Skeletal muscle tissue (tissue), 4 donors: ENCODE data around the gene CD28. TPM values are rescaled to one million over a fixed set of nuclear protein-coding genes. Genes with fewer than 3 reads are reported as not detected.

Source experiments
- H3K27ac ChIP-seq: one replicate; pipeline ENCODE4 v1.7.0; 2013; ENCODE audit warnings: mild to moderate bottlenecking, low read depth, low read length, inconsistent platforms
- H3K27me3 ChIP-seq, 3 donors: one replicate each; pipeline ENCODE4 v1.7.0; 2013; ENCODE audit warnings: low read length in 3 of 3; ENCODE audit not compliant: control insufficient read depth in 3 of 3, insufficient read depth in 3 of 3
- H3K36me3 ChIP-seq, 3 donors: one replicate each; pipeline ENCODE4 v1.7.0; 2013; ENCODE audit warnings: low read length in 3 of 3; ENCODE audit not compliant: control insufficient read depth in 3 of 3, insufficient read depth in 3 of 3
- H3K4me1 ChIP-seq, 3 donors: one replicate each; pipeline ENCODE4 v1.7.0; 2013; ENCODE audit warnings: low read length in 3 of 3, mild to moderate bottlenecking in 3 of 3; ENCODE audit not compliant: control insufficient read depth in 3 of 3, insufficient read depth in 3 of 3
- H3K4me3 ChIP-seq, 3 donors: one replicate each; pipeline ENCODE4 v1.7.0; 2013; ENCODE audit warnings: low read length in 3 of 3
- H3K9ac ChIP-seq, 3 donors: one replicate each; pipeline ENCODE4 v1.7.0; 2013; ENCODE audit warnings: low read length in 3 of 3, mild to moderate bottlenecking in 3 of 3, moderate library complexity in 2 of 3, low read depth in 1 of 3
- H3K9me3 ChIP-seq, 3 donors: one replicate each; pipeline ENCODE4 v1.7.0; 2013; ENCODE audit warnings: low read length in 3 of 3; ENCODE audit not compliant: control insufficient read depth in 3 of 3
- total RNA-seq: library from RNA; depleted of rRNA; stranded (reverse); fragments of >200 nt; gene quantifications from one replicate; pipeline ENCODE4 v1.2.3, GENCODE V29; 2014
- donor health status: Osteomylitis.

Gene CD28
- total RNA-seq, 1 donor from 2014 or later: 4.2 TPM

DNA sequence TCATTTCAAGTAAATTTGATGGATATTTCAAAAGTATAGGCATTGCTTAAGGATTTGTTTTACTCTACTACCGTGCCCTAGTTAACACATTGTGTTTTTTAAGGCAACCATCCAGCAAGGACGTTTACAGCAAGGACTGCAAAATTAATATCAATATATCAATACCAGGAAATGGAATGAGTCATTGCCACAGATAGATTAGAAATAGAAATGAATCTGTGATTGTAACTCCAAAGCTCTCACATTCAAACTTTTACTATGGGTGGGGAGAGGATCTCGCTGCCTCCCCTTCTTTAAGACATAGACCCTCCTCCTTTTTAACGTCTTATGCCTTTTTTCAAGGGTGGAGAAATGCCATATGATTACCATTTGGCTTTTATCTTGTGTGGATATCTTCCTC, 3.8 kb downstream of the CD28 start:
- no peak overlapping the region for H3K9ac ChIP-seq
- no peak overlapping the region for H3K4me3 ChIP-seq
- H3K9me3 ChIP-seq: no peaks in the 10 kb centered on the region
- no peaks in the 10 kb centered on the region for H3K4me1 ChIP-seq
- no peak overlapping the region for H3K27ac ChIP-seq
- H3K27me3 ChIP-seq: no peaks in the 10 kb centered on the region
- H3K36me3 ChIP-seq: no peaks in the 10 kb centered on the region

DNA sequence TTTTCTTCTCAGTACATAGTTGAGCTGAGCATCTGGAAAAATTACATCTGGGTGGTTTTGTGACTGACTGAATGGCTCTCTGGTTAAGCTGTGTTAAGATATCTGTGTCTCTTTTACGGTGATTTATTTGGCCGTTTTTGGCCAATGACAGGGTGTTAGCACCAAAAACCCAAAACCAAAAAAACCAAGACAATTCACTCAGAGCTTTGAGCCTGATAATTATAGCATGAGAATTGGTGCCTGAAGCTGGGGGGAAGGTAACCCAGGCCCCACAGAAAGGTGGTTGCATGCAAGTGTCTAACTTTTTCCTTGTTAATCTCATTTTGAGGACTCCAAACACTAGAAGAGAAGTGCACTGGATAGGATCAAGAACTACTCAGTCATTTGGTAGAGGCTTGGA, 4.5 kb downstream of the CD28 start:
- H3K4me3 ChIP-seq: no peak overlapping the region

DNA sequence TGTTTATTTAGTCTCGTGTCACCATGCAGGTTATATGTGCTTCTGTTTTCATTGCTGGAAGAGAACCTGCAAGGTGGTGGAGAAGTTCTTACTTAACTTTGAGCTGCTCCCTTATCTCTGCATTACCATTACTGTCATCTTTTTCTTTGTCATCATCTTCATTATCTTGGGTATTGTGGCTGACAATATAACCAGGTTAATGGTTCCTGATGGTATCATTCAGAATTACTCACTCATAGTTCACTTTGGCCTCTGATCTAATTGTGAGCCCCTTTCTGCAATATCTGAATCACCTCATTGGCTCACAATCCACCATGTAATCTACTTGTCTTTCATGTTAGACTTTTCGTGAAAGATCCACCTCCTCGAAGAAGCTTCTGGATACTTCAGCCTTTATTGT, 5.0 kb downstream of the CD28 start:
- H3K36me3 ChIP-seq: no peaks in the 10 kb centered on the region
- no peaks in the 10 kb centered on the region for H3K4me1 ChIP-seq
- H3K27ac ChIP-seq: no peak overlapping the region
- H3K9ac ChIP-seq: no peak overlapping the region
- no peaks in the 10 kb centered on the region for H3K27me3 ChIP-seq
- H3K4me3 ChIP-seq: no peak overlapping the region
- H3K9me3 ChIP-seq: no peaks in the 10 kb centered on the region

More for the DNA sequence above, 4.5 kb downstream of the CD28 start:
- no peaks in the 10 kb centered on the region for H3K36me3 ChIP-seq
- H3K4me1 ChIP-seq: no peaks in the 10 kb centered on the region
- no peaks in the 10 kb centered on the region for H3K27me3 ChIP-seq
- H3K27ac ChIP-seq: no peak overlapping the region
- no peak overlapping the region for H3K9ac ChIP-seq
- no peaks in the 10 kb centered on the region for H3K9me3 ChIP-seq

DNA sequence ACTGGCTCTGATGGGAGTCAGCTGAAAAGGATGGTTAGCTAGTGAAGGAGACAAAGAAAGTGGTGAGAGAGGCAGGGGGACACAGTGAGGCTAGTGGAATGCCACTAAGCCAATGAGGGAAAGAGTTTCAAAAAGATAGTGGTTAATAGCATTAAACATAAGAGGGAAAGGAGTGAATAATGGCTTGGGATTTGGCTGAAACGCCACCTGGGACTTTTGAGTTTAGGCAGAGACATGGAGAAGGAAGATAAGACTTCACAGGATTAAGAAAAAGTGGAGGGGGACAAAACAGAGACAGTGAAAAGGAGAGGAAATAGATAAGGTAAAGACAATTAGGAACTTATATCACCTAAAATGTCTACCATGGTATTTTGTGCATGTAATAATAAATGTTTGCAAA, 6.9 kb downstream of the CD28 start:
- no peak overlapping the region for H3K27ac ChIP-seq
- no peak overlapping the region for H3K9ac ChIP-seq
- no peak overlapping the region for H3K4me3 ChIP-seq
- H3K36me3 ChIP-seq: no peaks in the 10 kb centered on the region
- no peaks in the 10 kb centered on the region for H3K9me3 ChIP-seq
- no peaks in the 10 kb centered on the region for H3K27me3 ChIP-seq
- H3K4me1 ChIP-seq: no peaks in the 10 kb centered on the region

DNA sequence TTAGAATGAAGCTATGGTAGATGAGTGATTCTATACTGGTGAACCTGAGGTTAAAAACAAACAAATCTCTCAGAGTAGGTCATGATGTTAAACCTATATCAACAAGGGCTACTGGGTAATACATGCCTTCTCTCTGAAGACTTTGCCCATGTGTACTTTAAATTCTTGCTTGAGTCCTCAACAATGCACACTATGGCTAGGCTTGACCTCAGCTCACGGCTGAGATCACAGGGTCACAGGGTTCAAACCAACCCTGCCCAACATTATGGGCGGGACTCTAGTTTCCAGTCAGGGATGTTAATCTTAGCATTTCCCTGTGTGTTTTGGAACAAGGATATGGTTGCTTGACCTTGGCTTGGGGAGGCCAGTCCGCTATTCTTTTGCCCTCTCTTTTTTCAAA, 7.7 kb downstream of the CD28 start:
- no peaks in the 10 kb centered on the region for H3K36me3 ChIP-seq
- H3K27me3 ChIP-seq: no peaks in the 10 kb centered on the region
- H3K9ac ChIP-seq: no peak overlapping the region
- no peaks in the 10 kb centered on the region for H3K9me3 ChIP-seq
- H3K27ac ChIP-seq: no peak overlapping the region
- H3K4me3 ChIP-seq: no peak overlapping the region
- H3K4me1 ChIP-seq: no peaks in the 10 kb centered on the region

DNA sequence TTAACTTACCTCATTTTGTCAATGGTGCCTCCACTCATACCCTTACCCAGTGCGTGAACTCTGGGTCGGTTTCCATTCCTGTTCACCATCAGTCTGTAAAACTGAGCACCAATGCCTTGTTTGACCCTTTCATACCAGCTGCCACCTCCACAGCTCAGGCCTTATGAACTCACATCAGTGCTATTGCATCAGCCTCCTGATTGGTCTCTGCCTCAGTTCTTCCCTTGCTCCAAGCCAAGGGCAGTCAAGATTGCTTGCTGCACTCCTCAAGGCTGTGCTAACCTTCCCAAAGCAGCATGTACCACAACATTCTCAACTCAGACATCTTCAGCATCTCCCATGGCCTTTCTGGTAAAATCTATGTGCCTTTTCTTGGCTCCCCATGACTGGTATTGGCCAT, 9.3 kb downstream of the CD28 start:
- no peak overlapping the region for H3K4me3 ChIP-seq
- H3K27ac ChIP-seq: no peak overlapping the region
- H3K36me3 ChIP-seq: no peaks in the 10 kb centered on the region
- H3K9ac ChIP-seq: no peak overlapping the region
- H3K27me3 ChIP-seq: no peaks in the 10 kb centered on the region
- H3K4me1 ChIP-seq: no peaks in the 10 kb centered on the region
- no peaks in the 10 kb centered on the region for H3K9me3 ChIP-seq

DNA sequence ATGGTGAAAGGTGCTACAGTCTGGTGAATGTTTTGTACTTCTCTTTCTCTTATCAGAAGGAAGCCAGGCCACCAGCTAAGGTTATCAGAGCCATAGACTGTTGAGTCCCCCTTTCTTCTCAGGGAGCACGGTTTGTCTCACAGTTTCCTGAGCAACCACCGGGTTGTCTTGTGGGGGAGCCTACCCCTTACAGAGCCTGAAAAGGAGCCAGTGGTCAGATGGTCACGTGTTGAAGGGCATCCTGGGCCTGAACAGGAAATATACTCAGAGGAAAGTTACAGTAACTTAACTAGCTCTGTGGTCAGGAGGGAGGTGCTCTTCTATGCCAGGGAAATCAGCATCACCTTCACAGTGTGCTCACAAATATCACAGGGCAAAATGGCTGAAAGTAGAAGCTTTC, 11.6 kb downstream of the CD28 start:
- H3K27me3 ChIP-seq: no peaks in the 10 kb centered on the region
- H3K36me3 ChIP-seq: no peaks in the 10 kb centered on the region
- H3K27ac ChIP-seq: no peak overlapping the region

DNA sequence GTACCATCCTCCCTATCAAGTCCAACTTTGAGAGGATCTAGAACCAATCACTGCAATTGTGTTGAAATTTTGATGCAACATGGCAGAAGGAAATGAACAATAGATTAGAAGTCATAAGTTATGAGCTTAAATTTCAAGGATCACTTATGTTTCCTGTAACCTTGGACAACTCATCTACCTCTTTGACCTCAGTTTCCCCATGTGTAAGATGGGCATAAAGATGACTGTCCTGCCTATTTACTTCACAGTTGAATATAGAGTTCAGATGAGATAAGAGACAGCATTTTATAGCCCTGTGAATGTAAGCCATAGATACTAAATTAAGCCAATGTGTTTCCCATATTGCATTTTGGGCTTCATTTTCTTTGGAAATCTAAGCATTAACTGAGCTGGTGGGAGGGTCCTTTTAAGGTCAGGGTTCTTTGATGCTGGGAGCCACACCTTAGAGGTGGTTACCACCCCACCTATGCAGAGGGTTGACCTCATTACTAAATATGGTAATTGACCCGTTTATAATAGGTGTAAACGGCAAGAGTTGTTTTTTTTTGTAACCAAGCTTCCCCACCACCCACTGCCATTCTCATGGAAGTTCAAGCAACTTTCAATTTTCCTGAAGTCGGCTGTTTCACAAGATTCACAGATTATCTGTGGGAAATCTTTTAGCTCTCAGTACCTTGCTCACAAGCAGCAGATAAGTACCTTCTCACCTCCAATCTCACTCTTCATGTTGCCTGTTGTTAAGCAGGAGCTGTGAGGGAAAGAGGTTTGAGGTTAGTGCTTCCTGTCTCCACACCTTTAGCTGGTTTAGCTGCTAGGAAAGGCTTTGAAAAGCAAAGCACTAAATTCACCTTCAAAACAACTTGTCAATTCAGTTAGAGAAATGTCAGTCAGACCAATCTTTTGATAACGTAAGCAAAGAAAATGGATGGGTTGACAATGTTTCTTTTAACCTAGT, 13.3 kb downstream of the CD28 start:
- H3K9ac ChIP-seq: no peak overlapping the region
- H3K4me3 ChIP-seq: no peak overlapping the region
- H3K36me3 ChIP-seq: no peaks in the 10 kb centered on the region
- H3K4me1 ChIP-seq: peaks cover 0 to 4% (median 3%) of the 10 kb centered on the region in 3 donors
- no peaks in the 10 kb centered on the region for H3K27me3 ChIP-seq
- H3K27ac ChIP-seq: no peak overlapping the region
- H3K9me3 ChIP-seq: no peaks in the 10 kb centered on the region

More for the DNA sequence above, 11.6 kb downstream of the CD28 start:
- H3K9me3 ChIP-seq: no peaks in the 10 kb centered on the region
- no peak overlapping the region for H3K4me3 ChIP-seq
- no peak overlapping the region for H3K9ac ChIP-seq
- peaks cover 0 to 4% (median 3%) of the 10 kb centered on the region in 3 donors for H3K4me1 ChIP-seq

DNA sequence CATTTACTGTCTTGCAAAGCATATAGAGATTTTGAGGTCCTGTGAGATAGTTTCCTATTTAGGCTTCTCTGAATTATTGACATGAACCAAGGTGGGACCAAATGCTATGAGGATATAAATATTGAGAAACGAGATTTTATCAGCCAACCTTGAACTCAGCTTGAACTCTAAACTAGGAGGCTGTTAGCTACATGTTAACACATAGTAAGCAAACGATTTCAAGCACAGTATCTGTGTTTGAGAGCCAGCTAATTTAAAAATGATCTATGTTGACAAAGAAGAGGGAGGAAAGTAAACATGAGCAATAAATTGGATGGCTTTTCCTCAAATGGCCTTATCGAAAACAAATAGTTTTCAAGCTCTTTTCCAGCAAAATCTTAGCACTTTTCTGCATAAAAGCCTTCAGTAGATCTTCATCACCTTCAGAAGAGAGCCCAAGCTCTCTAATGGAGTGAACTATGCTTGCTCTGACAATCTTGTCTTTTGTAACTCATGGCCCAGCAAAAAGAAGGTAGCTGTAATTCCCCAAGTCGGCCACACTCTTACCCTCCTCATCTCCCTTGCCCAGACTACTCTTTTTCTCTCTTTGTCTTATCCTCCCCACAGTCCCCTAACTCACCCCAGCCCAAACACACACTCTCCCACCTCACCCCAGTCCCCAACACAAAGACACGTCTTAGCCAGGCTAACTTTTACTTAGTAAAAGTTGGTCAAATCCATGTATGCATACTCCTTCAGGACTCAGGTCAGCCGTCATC, 14.7 kb downstream of the CD28 start:
- no peak overlapping the region for H3K9ac ChIP-seq
- H3K4me1 ChIP-seq: peaks cover 0 to 4% (median 3%) of the 10 kb centered on the region in 3 donors
- no peaks in the 10 kb centered on the region for H3K9me3 ChIP-seq
- no peak overlapping the region for H3K27ac ChIP-seq
- no peaks in the 10 kb centered on the region for H3K27me3 ChIP-seq
- no peaks in the 10 kb centered on the region for H3K36me3 ChIP-seq
- H3K4me3 ChIP-seq: no peak overlapping the region

DNA sequence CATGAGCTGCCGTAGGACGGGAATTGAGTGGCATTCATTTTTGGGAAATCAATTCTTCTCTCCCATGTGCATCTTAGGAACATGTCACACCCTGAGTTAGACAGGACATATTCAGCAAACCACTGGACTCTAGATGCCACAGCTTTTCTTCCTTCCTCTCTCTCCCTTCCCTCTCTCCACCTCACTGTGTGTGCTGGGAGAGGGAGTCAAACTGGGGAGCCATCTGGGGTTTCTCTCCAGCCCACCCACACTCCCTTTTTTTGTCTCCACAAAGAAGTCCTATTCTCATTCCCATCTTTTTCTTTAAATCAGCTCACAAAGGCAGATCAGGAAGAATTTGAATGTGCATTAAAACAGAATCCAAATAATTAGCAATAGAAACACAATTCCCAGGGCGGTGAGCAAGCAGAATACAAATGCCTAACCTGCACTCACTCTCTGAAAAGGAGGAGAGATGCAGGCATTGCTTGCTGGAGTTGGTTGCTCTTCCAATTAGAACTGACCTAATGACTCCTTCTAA, 15.4 kb downstream of the CD28 start:
- H3K9me3 ChIP-seq: no peaks in the 10 kb centered on the region
- H3K4me1 ChIP-seq: peaks cover 0 to 4% (median 3%) of the 10 kb centered on the region in 3 donors
- H3K27me3 ChIP-seq: no peaks in the 10 kb centered on the region
- H3K27ac ChIP-seq: no peak overlapping the region
- no peak overlapping the region for H3K4me3 ChIP-seq
- no peaks in the 10 kb centered on the region for H3K36me3 ChIP-seq
- H3K9ac ChIP-seq: no peak overlapping the region
